GM23338 (cell line): Measurements from ENCODE around the gene IFITM5. TPM values are rescaled to one million over a fixed set of nuclear protein-coding genes. Genes with fewer than 3 reads are reported as not detected.

Experiments
- ATAC-seq: fragments of 200-7000 bp; cut with Tn5 transposase; 3 replicates; pipeline ENCODE4 v1.9.1; 2020
- DNase-seq: peaks from one replicate; pipeline ENCODE4 v3.0.0-alpha.2; 2015; ENCODE audit warnings: low spot score
- H2AFZ ChIP-seq: fragments of 200-600 bp; sonication (generic); 2 replicates; pipeline ENCODE4 v1.8.0; 2016; ENCODE audit warnings: antibody characterized with exemption, mild to moderate bottlenecking, moderate library complexity
- H3F3A ChIP-seq: fragments of 200-600 bp; sonication (generic); replicated peaks from 2 replicates; pipeline ENCODE4 v1.8.0; 2017; ENCODE audit warnings: antibody characterized with exemption, mixed run types, low read depth
- H3K27ac ChIP-seq: fragments of 200-600 bp; sonication (generic); 2 replicates; pipeline ENCODE4 v1.6.1; 2016; ENCODE audit warnings: low read depth
- H3K27me3 ChIP-seq: fragments of 200-600 bp; sonication (generic); 2 replicates; pipeline ENCODE4 v1.8.0; 2016; ENCODE audit warnings: mild to moderate bottlenecking, mixed run types, moderate library complexity; ENCODE audit not compliant: insufficient read depth
- H3K36me3 ChIP-seq: fragments of 200-600 bp; sonication (generic); 2 replicates; pipeline ENCODE4 v1.8.0; 2016; ENCODE audit warnings: mild to moderate bottlenecking; ENCODE audit not compliant: insufficient read depth
- H3K4me1 ChIP-seq: fragments of 200-600 bp; sonication (generic); 2 replicates; pipeline ENCODE4 v1.8.0; 2016; ENCODE audit warnings: mild to moderate bottlenecking, moderate library complexity; ENCODE audit not compliant: insufficient read depth
- H3K4me2 ChIP-seq: fragments of 200-600 bp; sonication (generic); 2 replicates; pipeline ENCODE4 v1.7.1; 2017; ENCODE audit warnings: mixed run types
- H3K4me3 ChIP-seq: fragments of 200-600 bp; sonication (generic); 2 replicates; pipeline ENCODE4 v1.6.1; 2016; ENCODE audit warnings: mixed run types
- H3K79me2 ChIP-seq: fragments of 200-600 bp; sonication (generic); replicated peaks from 2 replicates; pipeline ENCODE4 v1.8.0; 2017; ENCODE audit warnings: mild to moderate bottlenecking; ENCODE audit not compliant: insufficient read depth
- H3K9me2 ChIP-seq: fragments of 200-600 bp; sonication (generic); 2 replicates; pipeline ENCODE4 v1.8.0; 2017; ENCODE audit not compliant: insufficient read depth
- H4K20me1 ChIP-seq: fragments of 200-600 bp; sonication (generic); replicated peaks from 2 replicates; pipeline ENCODE4 v1.8.0; 2017; ENCODE audit warnings: mild to moderate bottlenecking; ENCODE audit not compliant: insufficient read depth
- H3K27ac Mint-ChIP-seq: 2 replicates; pipeline ENCODE4 v1.8.0; 2020; ENCODE audit warnings: inconsistent platforms, mild to moderate bottlenecking, moderate library complexity, mixed read lengths
- H3K27me3 Mint-ChIP-seq: 3 replicates; pipeline ENCODE4 v1.8.0; 2022; ENCODE audit warnings: low read depth, mild to moderate bottlenecking, moderate library complexity, mixed read lengths, inconsistent platforms; ENCODE audit not compliant: insufficient read depth, poor library complexity
- H3K36me3 Mint-ChIP-seq: 3 replicates; pipeline ENCODE4 v1.8.0; 2021; ENCODE audit warnings: low read depth, mild to moderate bottlenecking, inconsistent platforms, moderate library complexity, mixed read lengths
- H3K4me1 Mint-ChIP-seq: 3 replicates; pipeline ENCODE4 v1.8.0; 2020; ENCODE audit warnings: mild to moderate bottlenecking, inconsistent platforms, mixed read lengths
- H3K4me3 Mint-ChIP-seq: 3 replicates; pipeline ENCODE4 v1.8.0; 2021; ENCODE audit warnings: moderate library complexity, mild to moderate bottlenecking, inconsistent platforms, mixed read lengths
- H3K9me3 Mint-ChIP-seq: 3 replicates; pipeline ENCODE4 v1.8.0; 2020; ENCODE audit warnings: moderate library complexity, mild to moderate bottlenecking, inconsistent platforms, mixed read lengths
- CREB1 ChIP-seq: fragments of 250-450 bp; sonication (Bioruptor Pico); IDR thresholded peaks from 2 replicates; pipeline ENCODE4 v1.5.0; 2020; ENCODE audit warnings: low read depth, mild to moderate bottlenecking, moderate library complexity
- EZH2 ChIP-seq: fragments of 200-600 bp; sonication (generic); IDR thresholded peaks from one replicate; pipeline ENCODE4 v1.8.0; 2017; ENCODE audit warnings: antibody characterized with exemption, mild to moderate bottlenecking, low read depth; ENCODE audit not compliant: unreplicated experiment
- EZH2phosphoT487 ChIP-seq: fragments of 200-600 bp; sonication (generic); IDR thresholded peaks from one replicate; pipeline ENCODE4 v1.8.1; 2018; ENCODE audit warnings: antibody characterized with exemption; ENCODE audit not compliant: unreplicated experiment
- NANOG ChIP-seq: IDR thresholded peaks from 2 replicates; pipeline ENCODE4 v1.6.1; 2016; ENCODE audit warnings: antibody characterized with exemption, borderline replicate concordance
- ZNF114 ChIP-seq: fragments of 250-450 bp; sonication (Bioruptor Pico); IDR thresholded peaks from 2 replicates; pipeline ENCODE4 v1.5.0; 2020; ENCODE audit warnings: mild to moderate bottlenecking, moderate library complexity
- ZNF331 ChIP-seq: fragments of 250-450 bp; sonication (Bioruptor Pico); IDR thresholded peaks from 2 replicates; pipeline ENCODE4 v1.5.0; 2020; ENCODE audit warnings: low read depth, mild to moderate bottlenecking, moderate library complexity
- polyA plus RNA-seq: library from polyadenylated mRNA; unstranded; fragments of >200 nt; fragmentation: Nextera tagmentation; extraction: Ambion mirVana; gene quantifications from 2 replicates; pipeline ENCODE4 v1.2.1, GENCODE V29; 2016
- total RNA-seq: library from RNA; depleted of rRNA; stranded (reverse); fragments of >200 nt; shearing (Covaris generic); gene quantifications from 2 replicates; pipeline ENCODE4 v1.2.3, GENCODE V29; 2014
- TF ChIP-seq, protein P1 (sequence below): IDR thresholded peaks from one replicate; pipeline ENCODE4 v1.6.1; 2018; ENCODE audit warnings: antibody characterized with exemption; ENCODE audit not compliant: unreplicated experiment
- TF ChIP-seq, protein P2 (sequence below): fragments of 250-450 bp; sonication (Bioruptor Pico); IDR thresholded peaks from 2 replicates; pipeline ENCODE4 v1.5.0; 2020; ENCODE audit warnings: mild to moderate bottlenecking, moderate library complexity

The IFITM5 gene
- total and polyA plus RNA-seq, 2 experiments from 2014 or later: not detected

DNA sequence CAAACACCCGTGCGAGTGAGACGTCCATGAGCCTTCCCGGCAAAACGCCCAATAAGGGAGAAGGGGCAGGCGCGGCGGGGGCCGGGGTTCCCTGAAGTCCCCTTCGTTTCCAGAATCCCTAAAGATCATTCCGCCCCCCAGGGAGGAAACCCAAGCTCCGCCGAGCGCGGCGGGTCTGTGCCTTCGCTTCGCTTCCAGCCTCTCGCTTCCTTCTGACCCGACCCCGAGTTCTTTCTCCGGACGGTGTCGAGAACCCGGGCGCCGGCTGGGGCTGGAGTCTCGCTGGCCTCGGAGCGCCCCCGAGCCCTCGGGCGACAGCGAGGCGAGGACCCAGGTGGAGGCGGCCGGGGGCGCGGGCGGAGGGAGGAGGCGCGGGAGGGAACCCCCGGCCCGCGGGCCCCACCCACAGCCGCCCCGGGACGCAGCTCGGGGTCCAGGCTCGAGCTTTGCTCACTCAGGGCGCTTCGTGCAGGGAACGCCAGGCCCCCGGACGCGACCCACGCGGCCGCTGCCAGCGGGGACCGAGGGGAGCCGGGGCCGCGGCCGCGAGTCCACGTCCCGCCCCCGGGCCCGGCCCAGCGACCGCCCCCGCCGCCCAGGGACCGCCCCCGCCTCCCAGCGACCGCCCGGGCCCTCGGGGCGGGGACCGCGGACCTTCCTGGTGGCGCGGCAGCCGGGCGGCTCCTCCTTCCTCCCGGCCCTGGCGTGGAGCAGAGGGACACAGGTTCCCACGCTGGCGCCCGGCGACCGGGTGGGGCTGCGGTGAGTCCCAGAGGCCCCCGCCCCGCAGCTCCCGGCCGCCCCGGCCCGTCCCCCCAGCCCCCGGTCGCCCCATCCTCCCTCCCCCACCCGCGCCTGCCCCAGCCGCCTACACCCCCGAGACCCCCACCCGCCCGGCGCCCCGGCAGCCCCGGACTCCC is 10.6 kb downstream of the IFITM5 start, which contains the start of gene PGGHG:
Gene PGGHG (plus strand): TSS at position 649 of the 920 bp plus-strand sequence. CDS start 691 bp downstream, outside the sequence.
- peaks cover 26% of the 10 kb centered on the region for H3K27me3 ChIP-seq
- DNase-seq (no peak), ATAC-seq (peak; percentile 18)
- Mint-ChIP-seq H3K27ac (no peak within 1 kb of the TSS), H3K27me3 (peaks cover 27% of the 10 kb centered on the region), H3K4me3 (peak within 1 kb of the TSS; percentile 75), H3K9me3 (peaks cover 2% of the 10 kb centered on the region; the same call in 1 of the 3 replicates), H3K36me3 (peaks cover 11% of the 10 kb centered on the region; the same call in 2 of the 3 replicates), H3K4me1 (peaks cover 28% of the 10 kb centered on the region)
- H3K4me3 ChIP-seq: peak within 1 kb of the TSS; percentile 62
- H3K4me1 ChIP-seq: no peaks in the 10 kb centered on the region; the same call in 1 of the 2 replicates
- no peaks in the 10 kb centered on the region for H3K9me2 ChIP-seq
- peak within 1 kb of the TSS; percentile 81 for H3K4me2 ChIP-seq
- no peaks in the 10 kb centered on the region for H4K20me1 ChIP-seq
- no peaks in the 10 kb centered on the region for H3K79me2 ChIP-seq
- TF ChIP-seq, protein P1, sequence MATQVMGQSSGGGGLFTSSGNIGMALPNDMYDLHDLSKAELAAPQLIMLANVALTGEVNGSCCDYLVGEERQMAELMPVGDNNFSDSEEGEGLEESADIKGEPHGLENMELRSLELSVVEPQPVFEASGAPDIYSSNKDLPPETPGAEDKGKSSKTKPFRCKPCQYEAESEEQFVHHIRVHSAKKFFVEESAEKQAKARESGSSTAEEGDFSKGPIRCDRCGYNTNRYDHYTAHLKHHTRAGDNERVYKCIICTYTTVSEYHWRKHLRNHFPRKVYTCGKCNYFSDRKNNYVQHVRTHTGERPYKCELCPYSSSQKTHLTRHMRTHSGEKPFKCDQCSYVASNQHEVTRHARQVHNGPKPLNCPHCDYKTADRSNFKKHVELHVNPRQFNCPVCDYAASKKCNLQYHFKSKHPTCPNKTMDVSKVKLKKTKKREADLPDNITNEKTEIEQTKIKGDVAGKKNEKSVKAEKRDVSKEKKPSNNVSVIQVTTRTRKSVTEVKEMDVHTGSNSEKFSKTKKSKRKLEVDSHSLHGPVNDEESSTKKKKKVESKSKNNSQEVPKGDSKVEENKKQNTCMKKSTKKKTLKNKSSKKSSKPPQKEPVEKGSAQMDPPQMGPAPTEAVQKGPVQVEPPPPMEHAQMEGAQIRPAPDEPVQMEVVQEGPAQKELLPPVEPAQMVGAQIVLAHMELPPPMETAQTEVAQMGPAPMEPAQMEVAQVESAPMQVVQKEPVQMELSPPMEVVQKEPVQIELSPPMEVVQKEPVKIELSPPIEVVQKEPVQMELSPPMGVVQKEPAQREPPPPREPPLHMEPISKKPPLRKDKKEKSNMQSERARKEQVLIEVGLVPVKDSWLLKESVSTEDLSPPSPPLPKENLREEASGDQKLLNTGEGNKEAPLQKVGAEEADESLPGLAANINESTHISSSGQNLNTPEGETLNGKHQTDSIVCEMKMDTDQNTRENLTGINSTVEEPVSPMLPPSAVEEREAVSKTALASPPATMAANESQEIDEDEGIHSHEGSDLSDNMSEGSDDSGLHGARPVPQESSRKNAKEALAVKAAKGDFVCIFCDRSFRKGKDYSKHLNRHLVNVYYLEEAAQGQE: no peak
- TF ChIP-seq EZH2phosphoT487: peak; percentile 42
- peak; percentile 79 for TF ChIP-seq EZH2
- H3F3A ChIP-seq: peaks cover 6% of the 10 kb centered on the region; the same call in 1 of the 2 replicates
- no peaks in the 10 kb centered on the region for H3K36me3 ChIP-seq
- no peak within 1 kb of the TSS for H3K27ac ChIP-seq
- peak within 1 kb of the TSS; percentile 85; the same call in 1 of the 2 replicates for H2AFZ ChIP-seq

DNA sequence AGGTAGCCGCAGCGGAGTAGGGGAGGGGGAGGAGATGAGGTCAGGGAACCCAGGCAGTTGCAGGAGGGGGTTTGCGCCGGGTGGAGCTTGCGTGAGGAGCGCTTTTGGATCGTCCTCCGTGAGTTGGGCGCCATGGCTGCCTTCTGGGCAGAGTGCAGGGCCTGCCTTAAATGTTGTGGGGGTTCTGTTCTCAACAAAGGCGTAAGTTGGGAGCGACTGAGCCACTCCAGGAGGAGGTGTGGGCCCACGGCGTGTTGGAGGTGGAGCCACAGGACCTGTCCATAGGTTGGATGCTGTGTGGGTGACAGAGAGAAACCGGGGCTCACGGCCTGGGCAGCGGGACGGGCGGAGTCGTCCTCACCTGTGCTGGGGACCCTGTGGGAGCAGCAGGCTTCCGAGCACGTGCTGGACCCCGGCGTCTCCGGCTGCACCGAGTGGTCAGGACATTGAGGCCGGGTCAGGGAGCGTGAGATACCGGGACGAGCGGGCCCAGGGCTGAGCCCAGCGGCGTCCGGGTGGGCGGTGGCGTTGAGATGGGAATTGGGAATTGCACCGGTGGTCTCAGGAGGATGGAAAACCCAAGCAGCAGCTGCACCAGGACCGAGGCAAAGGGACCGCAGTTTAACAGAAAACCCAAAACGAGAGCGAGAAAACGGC is 11.4 kb downstream of the IFITM5 start:
- peak overlapping the region; percentile 75 for H3K4me3 Mint-ChIP-seq
- Histone ChIP-seq H3K79me2 (no peaks in the 10 kb centered on the region), H4K20me1 (no peaks in the 10 kb centered on the region), H3K4me2 (peak overlapping the region; percentile 81), H3K4me3 (peak overlapping the region; percentile 62), H3K9me2 (no peaks in the 10 kb centered on the region), H3K4me1 (no peaks in the 10 kb centered on the region; the same call in 1 of the 2 replicates), H3K36me3 (no peaks in the 10 kb centered on the region), H3F3A (peaks cover 6% of the 10 kb centered on the region; the same call in 1 of the 2 replicates), H3K27ac (no peak overlapping the region), H2AFZ (peak overlapping the region; percentile 85; the same call in 1 of the 2 replicates), H3K27me3 (peaks cover 28% of the 10 kb centered on the region)
- peaks cover 10% of the 10 kb centered on the region; the same call in 2 of the 3 replicates for H3K36me3 Mint-ChIP-seq
- no peak overlapping the region for H3K27ac Mint-ChIP-seq
- ATAC-seq: peak; percentile 16
- peaks cover 2% of the 10 kb centered on the region; the same call in 1 of the 3 replicates for H3K9me3 Mint-ChIP-seq
- peaks cover 35% of the 10 kb centered on the region for H3K27me3 Mint-ChIP-seq
- peaks cover 33% of the 10 kb centered on the region for H3K4me1 Mint-ChIP-seq
- no peak for DNase-seq
- TF ChIP-seq CREB1 (no peak), EZH2phosphoT487 (no peak), ZNF114 (CRISPR knock-in tag) (no peak), EZH2 (no peak), NANOG (no peak), ZNF331 (CRISPR knock-in tag) (no peak)
- TF ChIP-seq, protein P2, sequence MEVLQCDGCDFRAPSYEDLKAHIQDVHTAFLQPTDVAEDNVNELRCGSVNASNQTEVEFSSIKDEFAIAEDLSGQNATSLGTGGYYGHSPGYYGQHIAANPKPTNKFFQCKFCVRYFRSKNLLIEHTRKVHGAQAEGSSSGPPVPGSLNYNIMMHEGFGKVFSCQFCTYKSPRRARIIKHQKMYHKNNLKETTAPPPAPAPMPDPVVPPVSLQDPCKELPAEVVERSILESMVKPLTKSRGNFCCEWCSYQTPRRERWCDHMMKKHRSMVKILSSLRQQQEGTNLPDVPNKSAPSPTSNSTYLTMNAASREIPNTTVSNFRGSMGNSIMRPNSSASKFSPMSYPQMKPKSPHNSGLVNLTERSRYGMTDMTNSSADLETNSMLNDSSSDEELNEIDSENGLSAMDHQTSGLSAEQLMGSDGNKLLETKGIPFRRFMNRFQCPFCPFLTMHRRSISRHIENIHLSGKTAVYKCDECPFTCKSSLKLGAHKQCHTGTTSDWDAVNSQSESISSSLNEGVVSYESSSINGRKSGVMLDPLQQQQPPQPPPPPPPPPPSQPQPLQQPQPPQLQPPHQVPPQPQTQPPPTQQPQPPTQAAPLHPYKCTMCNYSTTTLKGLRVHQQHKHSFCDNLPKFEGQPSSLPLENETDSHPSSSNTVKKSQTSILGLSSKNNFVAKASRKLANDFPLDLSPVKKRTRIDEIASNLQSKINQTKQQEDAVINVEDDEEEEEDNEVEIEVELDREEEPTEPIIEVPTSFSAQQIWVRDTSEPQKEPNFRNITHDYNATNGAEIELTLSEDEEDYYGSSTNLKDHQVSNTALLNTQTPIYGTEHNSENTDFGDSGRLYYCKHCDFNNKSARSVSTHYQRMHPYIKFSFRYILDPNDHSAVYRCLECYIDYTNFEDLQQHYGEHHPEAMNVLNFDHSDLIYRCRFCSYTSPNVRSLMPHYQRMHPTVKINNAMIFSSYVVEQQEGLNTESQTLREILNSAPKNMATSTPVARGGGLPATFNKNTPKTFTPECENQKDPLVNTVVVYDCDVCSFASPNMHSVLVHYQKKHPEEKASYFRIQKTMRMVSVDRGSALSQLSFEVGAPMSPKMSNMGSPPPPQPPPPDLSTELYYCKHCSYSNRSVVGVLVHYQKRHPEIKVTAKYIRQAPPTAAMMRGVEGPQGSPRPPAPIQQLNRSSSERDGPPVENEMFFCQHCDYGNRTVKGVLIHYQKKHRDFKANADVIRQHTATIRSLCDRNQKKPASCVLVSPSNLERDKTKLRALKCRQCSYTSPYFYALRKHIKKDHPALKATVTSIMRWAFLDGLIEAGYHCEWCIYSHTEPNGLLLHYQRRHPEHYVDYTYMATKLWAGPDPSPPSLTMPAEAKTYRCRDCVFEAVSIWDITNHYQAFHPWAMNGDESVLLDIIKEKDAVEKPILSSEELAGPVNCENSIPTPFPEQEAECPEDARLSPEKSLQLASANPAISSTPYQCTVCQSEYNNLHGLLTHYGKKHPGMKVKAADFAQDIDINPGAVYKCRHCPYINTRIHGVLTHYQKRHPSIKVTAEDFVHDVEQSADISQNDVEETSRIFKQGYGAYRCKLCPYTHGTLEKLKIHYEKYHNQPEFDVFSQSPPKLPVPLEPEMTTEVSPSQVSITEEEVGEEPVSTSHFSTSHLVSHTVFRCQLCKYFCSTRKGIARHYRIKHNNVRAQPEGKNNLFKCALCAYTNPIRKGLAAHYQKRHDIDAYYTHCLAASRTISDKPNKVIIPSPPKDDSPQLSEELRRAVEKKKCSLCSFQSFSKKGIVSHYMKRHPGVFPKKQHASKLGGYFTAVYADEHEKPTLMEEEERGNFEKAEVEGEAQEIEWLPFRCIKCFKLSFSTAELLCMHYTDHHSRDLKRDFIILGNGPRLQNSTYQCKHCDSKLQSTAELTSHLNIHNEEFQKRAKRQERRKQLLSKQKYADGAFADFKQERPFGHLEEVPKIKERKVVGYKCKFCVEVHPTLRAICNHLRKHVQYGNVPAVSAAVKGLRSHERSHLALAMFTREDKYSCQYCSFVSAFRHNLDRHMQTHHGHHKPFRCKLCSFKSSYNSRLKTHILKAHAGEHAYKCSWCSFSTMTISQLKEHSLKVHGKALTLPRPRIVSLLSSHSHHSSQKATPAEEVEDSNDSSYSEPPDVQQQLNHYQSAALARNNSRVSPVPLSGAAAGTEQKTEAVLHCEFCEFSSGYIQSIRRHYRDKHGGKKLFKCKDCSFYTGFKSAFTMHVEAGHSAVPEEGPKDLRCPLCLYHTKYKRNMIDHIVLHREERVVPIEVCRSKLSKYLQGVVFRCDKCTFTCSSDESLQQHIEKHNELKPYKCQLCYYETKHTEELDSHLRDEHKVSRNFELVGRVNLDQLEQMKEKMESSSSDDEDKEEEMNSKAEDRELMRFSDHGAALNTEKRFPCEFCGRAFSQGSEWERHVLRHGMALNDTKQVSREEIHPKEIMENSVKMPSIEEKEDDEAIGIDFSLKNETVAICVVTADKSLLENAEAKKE (CRISPR knock-in tag): no peak
